Right lobe of liver (tissue), 4 donors: ENCODE results near the gene KRTAP12-4.

ENCODE experiments used
- POLR2A ChIP-seq: fragments of 450-650 bp; IDR thresholded peaks from one replicate; pipeline ENCODE4 v1.6.1; 2017; ENCODE audit warnings: antibody characterized with exemption, mild to moderate bottlenecking
- TF ChIP-seq, protein P1 (sequence below), 4 donors: fragments of 200-600 bp in 3 of 4; fragments of 450-650 bp in 1 of 4; IDR thresholded peaks; one replicate each; pipeline versions ENCODE4 v1.5.1 to v1.8.0; 2016 to 2022; ENCODE audit warnings: antibody characterized with exemption in 4 of 4, mild to moderate bottlenecking in 2 of 4
- donor health status: DM: no; HTN: no; CAD: no.
- donor health status: DM: no; HTN: no; CAD: no.
- donor health status: DM: no; HTN: yes; CAD: no.

DNA sequence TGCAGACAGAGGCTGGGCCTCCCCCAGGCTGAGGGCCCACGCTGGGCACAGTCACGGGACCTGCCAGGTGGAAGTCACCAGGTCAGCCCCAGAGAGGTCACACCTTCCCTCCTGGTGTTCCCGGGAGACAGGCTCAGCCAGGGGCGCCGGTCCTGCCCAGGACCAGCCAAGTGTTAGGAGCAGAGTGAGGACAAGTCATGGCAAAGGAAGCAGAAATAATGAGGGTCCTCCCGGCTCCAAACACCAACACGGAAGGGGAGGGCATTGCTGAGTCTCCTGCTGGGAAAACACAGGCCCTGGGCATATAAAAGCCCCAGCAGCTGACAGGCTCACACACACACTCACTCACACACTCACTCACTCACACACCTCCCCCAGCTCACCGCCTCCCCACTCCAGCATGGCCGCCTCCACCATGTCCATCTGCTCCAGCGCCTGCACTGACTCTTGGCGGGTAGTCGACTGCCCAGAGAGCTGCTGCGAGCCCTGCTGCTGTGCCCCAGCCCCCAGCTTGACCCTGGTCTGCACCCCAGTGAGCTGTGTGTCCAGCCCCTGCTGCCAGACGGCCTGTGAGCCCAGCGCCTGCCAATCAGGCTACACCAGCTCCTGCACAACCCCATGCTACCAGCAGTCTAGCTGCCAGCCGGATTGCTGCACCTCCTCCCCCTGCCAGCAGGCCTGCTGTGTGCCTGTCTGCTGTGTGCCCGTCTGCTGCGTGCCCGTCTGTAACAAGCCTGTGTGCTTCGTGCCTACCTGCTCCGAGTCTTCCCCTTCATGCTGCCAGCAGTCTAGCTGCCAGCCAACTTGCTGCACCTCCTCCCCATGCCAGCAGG is 17.2 kb downstream of the KRTAP12-4 start, which contains the start of gene KRTAP10-10:
- no peak for TF ChIP-seq POLR2A
- TF ChIP-seq, protein P1, sequence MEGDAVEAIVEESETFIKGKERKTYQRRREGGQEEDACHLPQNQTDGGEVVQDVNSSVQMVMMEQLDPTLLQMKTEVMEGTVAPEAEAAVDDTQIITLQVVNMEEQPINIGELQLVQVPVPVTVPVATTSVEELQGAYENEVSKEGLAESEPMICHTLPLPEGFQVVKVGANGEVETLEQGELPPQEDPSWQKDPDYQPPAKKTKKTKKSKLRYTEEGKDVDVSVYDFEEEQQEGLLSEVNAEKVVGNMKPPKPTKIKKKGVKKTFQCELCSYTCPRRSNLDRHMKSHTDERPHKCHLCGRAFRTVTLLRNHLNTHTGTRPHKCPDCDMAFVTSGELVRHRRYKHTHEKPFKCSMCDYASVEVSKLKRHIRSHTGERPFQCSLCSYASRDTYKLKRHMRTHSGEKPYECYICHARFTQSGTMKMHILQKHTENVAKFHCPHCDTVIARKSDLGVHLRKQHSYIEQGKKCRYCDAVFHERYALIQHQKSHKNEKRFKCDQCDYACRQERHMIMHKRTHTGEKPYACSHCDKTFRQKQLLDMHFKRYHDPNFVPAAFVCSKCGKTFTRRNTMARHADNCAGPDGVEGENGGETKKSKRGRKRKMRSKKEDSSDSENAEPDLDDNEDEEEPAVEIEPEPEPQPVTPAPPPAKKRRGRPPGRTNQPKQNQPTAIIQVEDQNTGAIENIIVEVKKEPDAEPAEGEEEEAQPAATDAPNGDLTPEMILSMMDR (IDR thresholded peaks at IDR 0.05), result no peak
